CD4-positive, alpha-beta T cell (primary cell): ENCODE measurements around the gene ITGA5. TPM values are rescaled to one million over a fixed set of nuclear protein-coding genes. Genes with fewer than 3 reads are reported as not detected.
A peak's percentile ranks its signal among the peaks of the same experiment; 100 is the strongest.

Source experiments
- ATAC-seq: fragments of 200-7000 bp; cut with Tn5 transposase; one replicate; pipeline ENCODE4 v1.10.0; 2022; ENCODE audit warnings: mild to moderate bottlenecking; ENCODE audit not compliant: poor library complexity
- CTCF ChIA-PET: fragments of 350-600 bp; sonication (Branson Sonifier 250); formaldehyde crosslinking; loops from one replicate; lab custom pipeline; 2021; ENCODE audit warnings: antibody characterized with exemption, inconsistent platforms; lab: Charles Lee
- POLR2A ChIA-PET: fragments of 350-600 bp; sonication (Branson Sonifier 250); formaldehyde crosslinking; loops from one replicate; lab custom pipeline; 2021; ENCODE audit warnings: antibody characterized with exemption, inconsistent platforms; lab: Charles Lee
- DNase-seq, 14 experiments: peaks; one replicate each; pipeline ENCODE4 v3.0.0-alpha.2; 2013 to 2020; ENCODE audit warnings: mixed read lengths in 2 of 14
- H3K27ac ChIP-seq, 2 donors: one replicate each; pipeline versions ENCODE4 v1.5.1 to v1.7.0; 2013; ENCODE audit warnings: low read length in 2 of 2, low read depth in 1 of 2, mild to moderate bottlenecking in 1 of 2
- H3K27me3 ChIP-seq, 2 experiments: 1 replicate in 1 of 2; 2 replicates in 1 of 2; pipeline versions ENCODE4 v1.6.1 to v1.7.0; 2013; ENCODE audit warnings: low read length in 2 of 2, control low read depth in 1 of 2, mild to moderate bottlenecking in 1 of 2, moderate library complexity in 1 of 2; ENCODE audit not compliant: insufficient read depth in 2 of 2, control insufficient read depth in 1 of 2
- H3K36me3 ChIP-seq: one replicate; pipeline ENCODE4 v1.6.1; 2013; ENCODE audit warnings: low read length, control low read depth; ENCODE audit not compliant: insufficient read depth
- H3K4me1 ChIP-seq: one replicate; pipeline ENCODE4 v1.6.1; 2013; ENCODE audit warnings: low read length, control low read depth; ENCODE audit not compliant: insufficient read depth
- H3K4me3 ChIP-seq: one replicate; pipeline ENCODE4 v1.5.1; 2013; ENCODE audit warnings: mild to moderate bottlenecking, low read length, moderate library complexity
- H3K9me3 ChIP-seq, 2 experiments: 1 replicate in 1 of 2; 2 replicates in 1 of 2; pipeline versions ENCODE4 v1.6.1 to v1.7.0; 2013; ENCODE audit warnings: low read length in 2 of 2, mild to moderate bottlenecking in 2 of 2, control low read depth in 1 of 2, moderate library complexity in 1 of 2; ENCODE audit not compliant: control insufficient read depth in 1 of 2, insufficient read depth in 1 of 2
- H3K27ac Mint-ChIP-seq: one replicate; pipeline ENCODE4 v1.8.0; 2020; ENCODE audit warnings: mixed read lengths
- H3K27me3 Mint-ChIP-seq: one replicate; pipeline ENCODE4 v1.8.0; 2021; ENCODE audit warnings: mixed read lengths
- H3K36me3 Mint-ChIP-seq: one replicate; pipeline ENCODE4 v1.8.0; 2021; ENCODE audit warnings: low read depth, mixed read lengths
- H3K4me1 Mint-ChIP-seq: one replicate; pipeline ENCODE4 v1.8.0; 2021; ENCODE audit warnings: low read depth, mixed read lengths
- H3K4me3 Mint-ChIP-seq: one replicate; pipeline ENCODE4 v1.8.0; 2020; ENCODE audit warnings: mild to moderate bottlenecking, mixed read lengths
- H3K9me3 Mint-ChIP-seq: one replicate; pipeline ENCODE4 v1.8.0; 2020; ENCODE audit warnings: mixed read lengths
- CTCF ChIP-seq: fragments of 200-600 bp; IDR thresholded peaks from one replicate; pipeline ENCODE4 v1.8.0; 2022; ENCODE audit warnings: antibody characterized with exemption, mild to moderate bottlenecking
- intact Hi-C, 2 experiments: fragments of 100-400 bp; cut with DNase I in 1 of 2; cut with micrococcal nuclease in 1 of 2; formaldehyde crosslinking; loops; one replicate each; pipeline versions ENCODE4 v1.15.1 to v1.9.0; 2023 to 2025; cut with DNase I, micrococcal nuclease
- total RNA-seq, 174 experiments: library from RNA in 2 of 174; stranded (reverse) in 2 of 174; gene quantifications; one replicate each; pipeline ENCODE4 v1.2.3 and lab custom pipeline; 2021 to 2026

Gene ITGA5
- total RNA-seq, 2 experiments from 2014 or later: 143 to 159 TPM

GRCh38 chr12:54407183-54407905 is 11.7 kb downstream of the ITGA5 start:
- Histone ChIP-seq H3K4me1 (peaks cover 71% of the 10 kb centered on the region), H3K27me3 (no peaks in the 10 kb centered on the region), H3K4me3 (no peak overlapping the region), H3K36me3 (peaks cover 87% of the 10 kb centered on the region), H3K27ac (peak overlapping the region; percentile 33), H3K9me3 (no peaks in the 10 kb centered on the region)
- ChIA-PET CTCF (interaction anchor here (2.4 kb wide), 1 partner anchor 8 kb away, joined by 16 read pairs; no protein-coding TSS in a partner anchor), POLR2A (interaction anchor here (1.6 kb wide), 1 partner anchor 10 kb away, joined by 3 read pairs; no protein-coding TSS in a partner anchor)
- Mint-ChIP-seq H3K36me3 (peaks cover 87% of the 10 kb centered on the region), H3K27ac (peak overlapping the region; percentile 86), H3K27me3 (no peaks in the 10 kb centered on the region), H3K4me1 (peaks cover 59% of the 10 kb centered on the region), H3K4me3 (no peak overlapping the region), H3K9me3 (no peaks in the 10 kb centered on the region)
- intact Hi-C loops: no loop called here
- TF ChIP-seq CTCF: no peak
- DNase-seq (peak in 1 of 14 experiments; percentile 25), ATAC-seq (no peak)

- intact Hi-C loops: no loop called here
- DNase-seq: no peak
- no peak for ATAC-seq
- ChIA-PET POLR2A (interaction anchor here (0.6 kb wide), 1 partner anchor 8 kb away, joined by 3 read pairs; no protein-coding TSS in a partner anchor), CTCF (interaction anchor here (1.8 to 8.6 kb wide), 2 partner anchors 10 to 33 kb away, joined by 10 to 147 read pairs; partner anchors contain the start of gene ITGA5)
- Histone ChIP-seq H3K27ac (no peak overlapping the region), H3K4me1 (peaks cover 53% of the 10 kb centered on the region), H3K36me3 (peaks cover 97% of the 10 kb centered on the region), H3K9me3 (no peaks in the 10 kb centered on the region), H3K4me3 (no peak overlapping the region), H3K27me3 (no peaks in the 10 kb centered on the region)
- Mint-ChIP-seq H3K4me1 (peaks cover 45% of the 10 kb centered on the region), H3K36me3 (peaks cover 92% of the 10 kb centered on the region), H3K9me3 (no peaks in the 10 kb centered on the region), H3K4me3 (no peak overlapping the region), H3K27ac (peak overlapping the region; percentile 86), H3K27me3 (no peaks in the 10 kb centered on the region)
- TF ChIP-seq CTCF: no peak
Observed at GRCh38 chr12:54405573-54405972, 13.5 kb downstream of the ITGA5 start.

- peaks cover 98% of the 10 kb centered on the region for H3K36me3 ChIP-seq
- H3K27ac ChIP-seq: peak overlapping the region; percentile 29 to 52
- intact Hi-C loops: no loop called here
- Mint-ChIP-seq H3K36me3 (peaks cover 97% of the 10 kb centered on the region), H3K4me3 (no peak overlapping the region), H3K4me1 (peaks cover 48% of the 10 kb centered on the region), H3K9me3 (no peaks in the 10 kb centered on the region), H3K27me3 (no peaks in the 10 kb centered on the region), H3K27ac (peak overlapping the region; percentile 86)
- ChIA-PET POLR2A (interaction anchor here (0.6 kb wide), 1 partner anchor 8 kb away, joined by 3 read pairs; no protein-coding TSS in a partner anchor), CTCF (interaction anchor here (1.8 to 8.6 kb wide), 2 partner anchors 11 to 34 kb away, joined by 10 to 147 read pairs; partner anchors contain the start of gene ITGA5)
- H3K4me1 ChIP-seq: peaks cover 49% of the 10 kb centered on the region
- DNase-seq (no peak), ATAC-seq (no peak)
- no peaks in the 10 kb centered on the region for H3K9me3 ChIP-seq
- no peaks in the 10 kb centered on the region for H3K27me3 ChIP-seq
- TF ChIP-seq CTCF: no peak
- H3K4me3 ChIP-seq: no peak overlapping the region
Observed at GRCh38 chr12:54405106-54405505, 14.0 kb downstream of the ITGA5 start.
